ENCODE data around the gene SYNDIG1. TPM values are rescaled to one million over a fixed set of nuclear protein-coding genes. Genes with fewer than 3 reads are reported as not detected.
A peak's percentile ranks its signal among the peaks of the same experiment; 100 is the strongest.

Gene SYNDIG1
- total RNA-seq, 6 donors from 2014 or later, result 0.30 to 0.37 (median 0.34) TPM; not detected in 3

DNA sequence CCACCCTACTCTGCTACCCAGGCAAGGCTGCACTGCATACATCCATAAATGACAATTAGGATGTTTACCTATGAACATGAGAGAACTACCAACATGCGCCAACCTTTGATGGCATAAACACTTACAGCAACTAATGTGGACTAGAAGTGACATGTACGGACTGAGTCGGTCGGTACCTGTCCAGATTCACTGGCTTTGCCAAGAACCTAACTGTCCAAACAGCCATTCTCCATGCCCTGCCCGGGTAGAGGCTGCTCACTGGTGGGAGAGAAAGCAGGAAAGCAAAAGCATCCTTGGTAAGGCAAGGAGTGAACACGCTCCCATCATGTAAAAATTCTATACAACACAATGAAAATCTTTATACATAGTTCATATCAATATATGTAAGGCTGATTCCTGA is 30.0 kb downstream of the SYNDIG1 start:
- Histone ChIP-seq H3K27ac (no peak overlapping the region), H3K27me3 (no peaks in the 10 kb centered on the region), H3K4me1 (no peaks in the 10 kb centered on the region), H3K36me3 (no peaks in the 10 kb centered on the region), H3K9me3 (no peaks in the 10 kb centered on the region), H3K4me3 (no peak overlapping the region)
- 86 to 91% methylated on average over 6 of the region's 6 CpGs for WGBS, 2 donors
- TF ChIP-seq EP300 (IDR thresholded peaks at IDR 0.05) (no peak), POLR2A (IDR thresholded peaks at IDR 0.05) (no peak), POLR2AphosphoS5 (IDR thresholded peaks at IDR 0.05) (no peak)
- TF ChIP-seq, protein P1, sequence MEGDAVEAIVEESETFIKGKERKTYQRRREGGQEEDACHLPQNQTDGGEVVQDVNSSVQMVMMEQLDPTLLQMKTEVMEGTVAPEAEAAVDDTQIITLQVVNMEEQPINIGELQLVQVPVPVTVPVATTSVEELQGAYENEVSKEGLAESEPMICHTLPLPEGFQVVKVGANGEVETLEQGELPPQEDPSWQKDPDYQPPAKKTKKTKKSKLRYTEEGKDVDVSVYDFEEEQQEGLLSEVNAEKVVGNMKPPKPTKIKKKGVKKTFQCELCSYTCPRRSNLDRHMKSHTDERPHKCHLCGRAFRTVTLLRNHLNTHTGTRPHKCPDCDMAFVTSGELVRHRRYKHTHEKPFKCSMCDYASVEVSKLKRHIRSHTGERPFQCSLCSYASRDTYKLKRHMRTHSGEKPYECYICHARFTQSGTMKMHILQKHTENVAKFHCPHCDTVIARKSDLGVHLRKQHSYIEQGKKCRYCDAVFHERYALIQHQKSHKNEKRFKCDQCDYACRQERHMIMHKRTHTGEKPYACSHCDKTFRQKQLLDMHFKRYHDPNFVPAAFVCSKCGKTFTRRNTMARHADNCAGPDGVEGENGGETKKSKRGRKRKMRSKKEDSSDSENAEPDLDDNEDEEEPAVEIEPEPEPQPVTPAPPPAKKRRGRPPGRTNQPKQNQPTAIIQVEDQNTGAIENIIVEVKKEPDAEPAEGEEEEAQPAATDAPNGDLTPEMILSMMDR (IDR thresholded peaks at IDR 0.05), result no peak
- no peak for ATAC-seq (ENCODE audit: low FRiP score in 2 of 2)
- no peak for DNase-seq

DNA sequence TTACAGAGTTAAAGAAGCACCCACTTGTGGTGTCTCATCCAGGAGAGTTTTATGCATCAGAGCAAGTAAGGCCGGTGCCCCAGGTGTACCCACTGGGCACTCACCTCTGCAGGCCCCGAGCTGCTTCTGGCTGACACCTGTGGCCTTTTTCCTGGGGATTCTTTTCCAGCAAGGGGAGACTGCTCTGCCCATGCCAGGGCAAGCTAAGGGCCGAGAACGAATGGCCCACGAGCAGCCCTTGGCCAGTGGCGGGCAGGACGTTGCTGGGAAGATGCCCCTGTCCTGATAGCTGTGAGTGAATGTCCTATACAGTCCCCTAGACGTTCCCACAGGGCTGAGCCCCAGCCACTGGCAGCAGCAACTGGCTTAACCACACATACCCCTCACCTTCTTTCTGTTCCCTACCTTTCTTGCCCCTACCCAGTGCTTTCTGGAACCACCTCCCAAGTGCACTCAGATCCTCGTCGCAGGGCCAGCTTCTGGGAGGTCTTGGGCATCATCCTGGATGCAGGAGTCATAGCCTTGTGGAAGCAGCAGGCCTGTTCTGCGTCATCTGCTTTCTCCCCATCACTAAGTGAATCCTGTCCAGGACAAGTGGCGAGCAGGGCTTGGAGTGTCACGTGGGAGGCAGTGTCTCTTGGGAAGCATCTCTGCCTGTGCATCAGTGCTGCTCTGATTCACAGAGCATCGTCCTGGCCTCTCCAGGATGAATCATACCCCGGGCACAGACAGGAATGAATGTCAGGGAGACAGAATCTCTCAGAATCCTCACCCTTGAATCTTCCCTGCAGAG is 32.5 kb downstream of the SYNDIG1 start:
- no peaks in the 10 kb centered on the region for H3K4me1 ChIP-seq
- no peak overlapping the region for H3K4me3 ChIP-seq
- no peak overlapping the region for H3K27ac ChIP-seq
- no peaks in the 10 kb centered on the region for H3K9me3 ChIP-seq
- DNase-seq (no peak), ATAC-seq (ENCODE audit: low FRiP score in 2 of 2) (peak; percentile 13 to 58)
- TF ChIP-seq POLR2AphosphoS5 (IDR thresholded peaks at IDR 0.05), result no peak
- TF ChIP-seq POLR2A (IDR thresholded peaks at IDR 0.05), result no peak
- TF ChIP-seq, protein P1 (IDR thresholded peaks at IDR 0.05), result no peak
- no peak for TF ChIP-seq EP300 (IDR thresholded peaks at IDR 0.05)
- WGBS, 2 donors, result 79 to 84% methylated on average over 7 to 15 of the region's 15 CpGs
- H3K27me3 ChIP-seq, result no peaks in the 10 kb centered on the region
- H3K36me3 ChIP-seq, result no peaks in the 10 kb centered on the region

DNA sequence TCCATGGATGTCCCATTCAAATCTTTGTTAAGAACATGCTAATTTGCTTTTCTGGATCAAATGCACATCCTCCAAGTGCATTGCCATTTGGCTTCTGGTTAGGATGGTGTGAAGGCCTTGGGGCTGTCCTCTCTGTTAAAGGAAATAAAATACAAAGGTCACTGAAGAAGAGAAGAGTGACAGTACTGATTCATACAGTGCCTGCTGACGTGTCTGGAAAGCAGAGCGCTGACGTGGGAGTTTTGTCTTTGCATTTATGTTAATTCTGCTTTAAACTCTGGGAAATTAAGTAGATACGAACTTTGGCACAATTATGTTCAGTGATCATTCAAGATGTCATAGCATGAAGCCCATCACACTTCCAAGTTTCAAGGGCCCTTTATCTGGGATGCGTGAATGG is 33.2 kb downstream of the SYNDIG1 start:
- H3K27ac ChIP-seq, result no peak overlapping the region
- H3K4me3 ChIP-seq, result no peak overlapping the region
- no peak for ATAC-seq (ENCODE audit: low FRiP score in 2 of 2)
- no peaks in the 10 kb centered on the region for H3K9me3 ChIP-seq
- DNase-seq, result no peak
- H3K4me1 ChIP-seq, result no peaks in the 10 kb centered on the region
- no peaks in the 10 kb centered on the region for H3K27me3 ChIP-seq
- no peaks in the 10 kb centered on the region for H3K36me3 ChIP-seq
- 81 to 88% methylated on average over 5 of the region's 5 CpGs for WGBS, 2 donors
- TF ChIP-seq EP300 (IDR thresholded peaks at IDR 0.05) (no peak), POLR2A (IDR thresholded peaks at IDR 0.05) (no peak)

DNA sequence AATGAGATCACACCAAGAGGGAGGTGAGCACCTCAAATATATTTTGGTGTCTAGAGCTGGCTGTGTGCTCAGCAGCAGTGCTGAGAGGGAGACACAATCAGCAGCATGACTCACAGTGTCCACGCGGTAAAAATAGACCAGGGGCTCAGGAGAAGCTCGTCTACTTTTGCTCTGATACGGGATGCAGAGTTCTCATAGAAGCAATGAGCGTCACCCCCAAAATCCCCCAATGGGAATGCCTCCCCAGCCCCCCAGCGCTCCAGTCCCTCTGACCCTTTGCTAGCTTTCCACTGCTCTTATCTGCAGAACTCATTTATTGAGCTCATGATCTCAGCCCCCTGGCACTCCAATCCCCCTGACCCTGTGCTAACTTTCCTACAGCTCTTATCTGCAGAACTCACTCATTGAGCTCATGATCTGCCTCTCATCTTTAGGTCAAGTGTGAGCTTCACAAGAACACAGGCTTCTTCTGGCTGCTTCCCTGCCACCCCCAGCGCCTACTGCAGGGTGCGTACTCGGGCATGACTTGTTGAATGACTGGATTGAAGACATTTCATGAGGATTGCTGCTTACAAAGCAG is 34.0 kb downstream of the SYNDIG1 start:
- TF ChIP-seq EP300 (IDR thresholded peaks at IDR 0.05) (no peak), POLR2A (IDR thresholded peaks at IDR 0.05) (no peak), POLR2AphosphoS5 (IDR thresholded peaks at IDR 0.05) (no peak)
- TF ChIP-seq, protein P1 (IDR thresholded peaks at IDR 0.05), result no peak
- Histone ChIP-seq H3K4me3 (no peak overlapping the region), H3K4me1 (no peaks in the 10 kb centered on the region), H3K9me3 (no peaks in the 10 kb centered on the region), H3K27me3 (no peaks in the 10 kb centered on the region), H3K36me3 (no peaks in the 10 kb centered on the region), H3K27ac (no peak overlapping the region)
- ATAC-seq (ENCODE audit: low FRiP score in 2 of 2) (peak in 1 of 2 donors; percentile 41), DNase-seq (no peak)
- WGBS, 2 donors, result 51 to 58% methylated on average over 9 of the region's 9 CpGs

DNA sequence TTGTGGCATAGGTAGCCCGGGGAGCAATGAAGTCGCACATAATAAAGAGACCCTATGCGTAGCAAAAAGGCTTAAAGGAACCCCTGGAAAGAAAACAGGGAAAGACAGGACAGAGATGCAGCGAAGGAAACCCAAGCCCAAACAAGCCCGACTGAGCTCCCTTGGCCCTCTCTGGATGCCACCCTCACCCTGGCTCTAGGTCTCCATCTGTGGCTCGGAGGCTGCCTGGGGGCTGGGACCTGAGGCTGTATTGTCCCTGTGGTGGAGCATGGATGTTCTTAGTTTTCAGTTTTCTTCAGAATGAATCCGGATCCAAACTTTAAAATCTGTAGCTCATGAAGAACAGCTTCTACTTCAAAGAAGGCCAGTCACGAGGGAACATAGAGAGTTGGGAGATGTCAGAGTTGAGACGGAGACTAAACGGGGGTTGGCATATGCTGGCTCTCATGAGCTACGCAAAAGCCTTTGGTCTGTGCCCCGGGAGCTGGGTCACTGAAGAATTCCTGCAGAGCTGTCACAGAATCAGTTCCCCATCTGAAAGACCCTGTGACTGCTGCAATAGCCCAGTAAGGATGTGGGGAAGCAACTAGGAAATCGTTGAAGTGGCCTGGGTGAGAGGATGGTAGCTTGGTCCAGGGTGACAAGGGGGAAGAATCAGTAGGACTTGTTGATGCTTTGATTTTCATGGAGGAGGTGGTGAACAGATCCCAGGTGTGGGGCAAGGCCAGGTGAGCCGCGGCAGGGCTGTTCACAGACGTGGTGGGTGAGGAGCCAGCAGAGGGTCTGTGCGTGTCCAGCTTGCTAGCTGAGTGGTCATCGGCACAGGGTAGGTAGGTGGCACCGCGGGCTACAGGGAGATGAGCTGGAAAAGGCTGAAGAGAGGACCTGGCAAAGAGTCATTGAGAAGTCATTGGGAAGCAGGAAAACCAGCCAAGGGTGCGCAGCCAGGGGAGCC is 35.2 kb downstream of the SYNDIG1 start:
- TF ChIP-seq EP300 (IDR thresholded peaks at IDR 0.05) (no peak), POLR2A (IDR thresholded peaks at IDR 0.05) (no peak), POLR2AphosphoS5 (IDR thresholded peaks at IDR 0.05) (no peak)
- TF ChIP-seq, protein P1 (IDR thresholded peaks at IDR 0.05), result no peak
- WGBS, 2 donors, result 91% methylated on average over 21 of the region's 21 CpGs
- ATAC-seq (ENCODE audit: low FRiP score in 2 of 2), result no peak
- Histone ChIP-seq H3K36me3 (no peaks in the 10 kb centered on the region), H3K27me3 (no peaks in the 10 kb centered on the region), H3K27ac (no peak overlapping the region), H3K9me3 (no peaks in the 10 kb centered on the region), H3K4me3 (no peak overlapping the region), H3K4me1 (no peaks in the 10 kb centered on the region)
- peak in 1 of 2 donors; percentile 57 for DNase-seq
